SK-N-MC (cell line): ENCODE results near the gene TCTA.

ENCODE experiments used
- DNase-seq: peaks from one replicate; pipeline ENCODE4 v3.0.0-alpha.2; 2011; ENCODE audit warnings: low read depth, low spot score
- H3K27ac ChIP-seq: fragments of 200-600 bp; sonication (generic); 2 replicates; pipeline ENCODE4 v1.5.1; 2016; ENCODE audit warnings: mixed run types
- H3K36me3 ChIP-seq: fragments of 200-600 bp; sonication (generic); 2 replicates; pipeline ENCODE4 v1.6.1; 2017; ENCODE audit warnings: antibody characterized with exemption, low read length, mixed read lengths; ENCODE audit not compliant: insufficient read depth
- H3K4me3 ChIP-seq: fragments of 200-600 bp; sonication (generic); 2 replicates; pipeline ENCODE4 v1.5.1; 2016
- H3K9ac ChIP-seq: fragments of 200-600 bp; sonication (generic); 2 replicates; pipeline ENCODE4 v1.8.0; 2017; ENCODE audit warnings: mixed run types, mixed read lengths; ENCODE audit not compliant: insufficient read length
- H3K9me3 ChIP-seq: fragments of 200-600 bp; sonication (generic); 2 replicates; pipeline ENCODE4 v1.6.1; 2017; ENCODE audit warnings: low read depth, mild to moderate bottlenecking, antibody characterized with exemption, low read length, moderate library complexity, mixed read lengths
- EZH2 ChIP-seq: fragments of 200-600 bp; sonication (generic); IDR thresholded peaks from one replicate; pipeline ENCODE4 v1.6.1; 2017; ENCODE audit warnings: antibody characterized with exemption
- FOXP2 ChIP-seq: optimal IDR thresholded peaks from 2 replicates; pipeline ENCODE3; 2011; ENCODE audit warnings: mild to moderate bottlenecking, moderate library complexity; ENCODE audit not compliant: insufficient read depth; ENCODE audit errors: extremely low read length, control extremely low read depth
- POLR2AphosphoS5 ChIP-seq: IDR thresholded peaks from 2 replicates; pipeline ENCODE4 v1.6.1; 2012; ENCODE audit warnings: mild to moderate bottlenecking, low read depth, low read length, borderline replicate concordance

The TCTA gene

DNA sequence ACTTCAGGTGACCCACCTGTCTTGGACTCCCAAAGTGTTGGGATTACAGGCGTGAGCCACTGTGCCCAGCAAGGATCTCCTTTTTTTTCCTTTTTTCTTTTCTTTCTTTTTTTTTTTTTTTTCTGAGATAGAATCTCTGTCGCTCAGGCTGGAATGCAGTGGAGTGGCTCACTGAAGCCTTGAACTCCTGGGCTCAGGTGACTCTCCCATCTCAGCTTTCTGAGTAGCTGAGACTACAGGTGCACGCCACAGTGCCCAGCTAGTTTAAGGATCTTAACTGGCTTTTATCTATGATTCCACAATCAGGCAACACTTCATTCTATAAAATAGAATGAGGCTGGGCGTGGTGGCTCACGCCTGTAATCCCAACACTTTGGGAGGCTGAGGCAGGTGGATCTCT, 33.2 kb downstream of the TCTA start:
- Histone ChIP-seq H3K27ac (no peak overlapping the region), H3K36me3 (no peaks in the 10 kb centered on the region), H3K9ac (no peak overlapping the region), H3K4me3 (no peak overlapping the region), H3K9me3 (no peaks in the 10 kb centered on the region)
- DNase-seq: no peak
- TF ChIP-seq POLR2AphosphoS5 (no peak), EZH2 (no peak), FOXP2 (no peak)

DNA sequence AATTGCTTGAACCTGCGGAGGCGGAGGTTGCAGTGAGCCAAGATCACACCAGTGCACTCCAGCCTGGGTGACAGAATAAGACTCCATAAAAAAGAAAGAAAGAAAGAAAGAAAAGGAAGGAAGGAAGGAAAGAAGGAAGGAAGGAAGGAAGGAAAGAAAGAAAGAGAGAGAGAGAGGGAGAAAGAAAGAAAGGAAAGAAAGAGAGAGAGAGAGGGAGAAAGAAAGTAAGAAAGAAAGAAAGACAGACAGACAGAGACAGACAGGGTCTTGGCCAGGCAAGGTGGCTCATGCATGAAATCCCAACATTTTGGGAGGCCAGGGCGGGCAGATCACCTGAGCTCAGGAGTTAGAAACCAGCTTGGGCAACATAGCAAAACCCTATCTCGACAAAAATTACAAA, 41.4 kb downstream of the TCTA start:
- DNase-seq: no peak
- no peaks in the 10 kb centered on the region for H3K36me3 ChIP-seq
- H3K9me3 ChIP-seq: no peaks in the 10 kb centered on the region
- no peak overlapping the region for H3K27ac ChIP-seq
- H3K9ac ChIP-seq: no peak overlapping the region
- no peak for TF ChIP-seq EZH2
- no peak for TF ChIP-seq POLR2AphosphoS5
- no peak for TF ChIP-seq FOXP2
- H3K4me3 ChIP-seq: no peak overlapping the region

DNA sequence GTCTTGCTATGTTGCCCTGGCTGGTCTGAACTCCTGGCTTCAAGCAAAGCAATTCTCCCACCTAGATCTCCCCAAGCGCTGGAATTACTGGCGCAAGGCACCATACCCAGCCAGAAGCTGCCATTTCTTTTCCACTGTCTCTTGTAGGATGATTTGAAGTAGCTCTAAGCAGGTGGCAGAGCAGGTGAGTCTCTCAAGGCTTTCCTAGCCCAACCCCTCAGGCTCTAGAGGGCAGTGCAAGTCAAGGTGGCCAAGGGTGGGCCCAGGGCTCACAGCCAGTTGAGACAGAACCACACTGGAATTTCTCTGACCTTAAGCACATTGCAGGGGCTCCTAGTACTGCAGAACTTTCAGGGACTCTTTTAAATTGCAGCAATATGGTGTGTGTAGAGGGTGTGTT, 42.2 kb downstream of the TCTA start:
- H3K4me3 ChIP-seq: no peak overlapping the region
- H3K36me3 ChIP-seq: no peaks in the 10 kb centered on the region
- H3K9ac ChIP-seq: no peak overlapping the region
- H3K9me3 ChIP-seq: no peaks in the 10 kb centered on the region
- no peak for DNase-seq
- H3K27ac ChIP-seq: no peak overlapping the region
- TF ChIP-seq FOXP2 (no peak), POLR2AphosphoS5 (no peak), EZH2 (no peak)

DNA sequence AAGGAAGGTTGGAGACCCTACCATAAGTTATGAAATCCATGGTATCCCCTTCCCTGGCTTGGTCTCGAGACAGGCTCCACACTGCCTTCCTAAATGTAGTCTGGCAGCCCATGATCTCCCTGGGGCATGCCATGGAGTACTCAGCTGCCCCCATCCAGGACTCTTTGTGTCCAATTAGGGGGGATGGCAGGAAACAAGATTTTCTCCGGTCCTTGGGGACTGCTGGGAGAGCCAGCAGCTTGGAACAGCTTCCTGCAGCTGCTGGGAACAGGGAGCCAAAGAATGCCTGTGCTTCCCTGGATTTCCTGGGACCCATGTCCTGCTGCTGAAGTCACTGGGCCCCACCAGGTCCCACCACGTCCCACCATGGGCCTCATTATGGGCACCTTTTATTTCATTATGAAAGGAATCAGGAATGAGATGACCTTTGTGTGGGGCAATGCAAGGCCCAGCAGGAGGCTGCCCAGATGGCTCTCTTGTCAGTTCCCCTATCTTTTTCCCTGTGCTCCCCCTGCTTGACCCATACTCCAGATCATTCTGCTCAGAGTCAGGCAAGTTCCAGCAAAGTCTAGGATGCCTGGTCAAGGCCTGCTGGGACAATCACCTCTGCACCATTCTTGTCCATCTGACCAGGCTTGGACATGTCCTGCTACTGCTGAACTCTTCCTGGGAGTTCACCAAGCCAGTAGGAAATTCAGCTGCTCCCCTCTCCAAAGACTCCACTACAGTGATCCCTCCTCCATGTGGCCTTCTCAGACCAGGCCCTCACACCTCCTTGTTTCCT, 42.9 kb downstream of the TCTA start:
- TF ChIP-seq FOXP2 (no peak), EZH2 (no peak), POLR2AphosphoS5 (no peak)
- H3K27ac ChIP-seq: no peak overlapping the region
- H3K9ac ChIP-seq: no peak overlapping the region
- no peak for DNase-seq
- H3K4me3 ChIP-seq: no peak overlapping the region
- no peaks in the 10 kb centered on the region for H3K9me3 ChIP-seq
- H3K36me3 ChIP-seq: no peaks in the 10 kb centered on the region

DNA sequence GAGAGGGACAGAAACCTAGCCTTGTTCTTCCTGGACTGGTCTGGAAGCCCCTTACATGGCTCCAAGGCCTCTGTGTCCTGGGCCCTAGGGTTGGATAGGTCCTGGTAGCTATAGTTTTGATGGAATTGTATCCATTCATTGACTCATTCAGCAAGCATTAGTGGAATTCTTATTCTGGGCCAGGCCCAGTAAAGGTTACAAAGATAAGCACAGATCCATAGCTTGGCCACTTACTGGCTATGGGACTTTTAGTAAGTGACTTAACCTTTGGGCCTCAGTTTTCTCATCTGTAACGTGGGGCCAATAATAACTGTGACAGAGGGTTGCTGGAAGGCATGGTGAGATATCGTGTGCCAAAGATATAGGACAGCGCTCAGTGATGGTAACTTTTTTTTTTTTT, 44.2 kb downstream of the TCTA start:
- H3K27ac ChIP-seq: no peak overlapping the region
- no peak overlapping the region for H3K9ac ChIP-seq
- H3K9me3 ChIP-seq: no peaks in the 10 kb centered on the region
- TF ChIP-seq EZH2: no peak
- no peak for TF ChIP-seq FOXP2
- TF ChIP-seq POLR2AphosphoS5: no peak
- H3K36me3 ChIP-seq: no peaks in the 10 kb centered on the region
- no peak for DNase-seq
- H3K4me3 ChIP-seq: no peak overlapping the region

DNA sequence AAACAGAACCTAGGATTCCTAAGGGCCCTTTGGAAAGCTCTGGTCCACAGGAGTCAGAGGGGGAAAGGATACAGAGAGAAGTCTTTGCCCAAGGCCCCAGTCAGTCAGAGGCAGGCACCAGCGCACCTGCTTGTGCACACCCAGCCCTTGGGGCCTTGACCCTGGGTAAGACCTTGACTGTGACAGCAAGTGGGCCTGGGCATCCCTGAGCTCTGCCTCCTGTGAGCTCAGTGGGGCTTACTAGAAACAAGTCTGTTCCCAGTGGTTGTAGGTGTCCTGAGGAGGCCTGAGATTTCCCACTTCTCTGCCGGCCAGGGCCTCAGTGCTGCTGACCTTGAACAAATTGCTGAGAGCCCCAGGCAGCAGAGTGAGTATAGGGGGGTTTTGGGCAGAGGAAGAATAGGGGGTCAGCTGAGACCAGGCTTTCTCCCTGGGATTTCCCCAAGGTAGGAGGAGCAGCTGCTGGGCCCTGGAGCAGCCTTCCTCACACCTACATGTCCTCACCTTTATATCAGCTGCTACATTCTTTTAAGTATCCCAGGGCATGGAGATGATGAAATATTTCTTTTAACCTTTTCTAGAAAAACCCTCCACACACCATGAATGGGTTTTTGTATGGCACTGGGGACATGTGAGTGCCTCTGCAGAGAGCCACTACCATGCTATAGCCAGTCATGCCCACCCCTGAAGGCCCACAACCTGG, 48.1 kb downstream of the TCTA start:
- Histone ChIP-seq H3K27ac (no peak overlapping the region), H3K4me3 (no peak overlapping the region), H3K9me3 (no peaks in the 10 kb centered on the region), H3K9ac (no peak overlapping the region), H3K36me3 (no peaks in the 10 kb centered on the region)
- DNase-seq: no peak
- no peak for TF ChIP-seq EZH2
- TF ChIP-seq FOXP2: no peak
- no peak for TF ChIP-seq POLR2AphosphoS5

DNA sequence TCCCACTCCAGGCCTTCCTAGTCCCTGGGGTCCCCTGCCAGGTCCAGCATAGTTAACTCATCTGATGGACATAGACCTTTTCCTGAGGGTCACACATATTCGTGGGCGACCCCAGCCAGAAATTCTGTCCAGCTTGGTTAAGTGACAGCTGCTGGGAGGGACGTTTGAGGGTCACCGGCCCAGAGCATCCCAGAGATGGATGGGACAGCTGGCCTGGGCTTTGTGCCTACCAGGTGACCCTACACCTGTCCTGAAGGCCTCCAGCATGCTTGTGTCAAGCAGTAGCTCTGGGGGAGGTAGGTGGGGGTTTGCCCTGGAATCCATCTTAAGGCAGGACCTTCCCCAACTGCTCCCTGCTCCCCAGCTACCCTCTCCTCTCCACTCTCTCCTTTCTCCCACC, 48.7 kb downstream of the TCTA start:
- Histone ChIP-seq H3K36me3 (no peaks in the 10 kb centered on the region), H3K4me3 (no peak overlapping the region), H3K9ac (no peak overlapping the region), H3K27ac (no peak overlapping the region), H3K9me3 (no peaks in the 10 kb centered on the region)
- TF ChIP-seq EZH2 (no peak), POLR2AphosphoS5 (no peak), FOXP2 (no peak)
- DNase-seq: no peak

DNA sequence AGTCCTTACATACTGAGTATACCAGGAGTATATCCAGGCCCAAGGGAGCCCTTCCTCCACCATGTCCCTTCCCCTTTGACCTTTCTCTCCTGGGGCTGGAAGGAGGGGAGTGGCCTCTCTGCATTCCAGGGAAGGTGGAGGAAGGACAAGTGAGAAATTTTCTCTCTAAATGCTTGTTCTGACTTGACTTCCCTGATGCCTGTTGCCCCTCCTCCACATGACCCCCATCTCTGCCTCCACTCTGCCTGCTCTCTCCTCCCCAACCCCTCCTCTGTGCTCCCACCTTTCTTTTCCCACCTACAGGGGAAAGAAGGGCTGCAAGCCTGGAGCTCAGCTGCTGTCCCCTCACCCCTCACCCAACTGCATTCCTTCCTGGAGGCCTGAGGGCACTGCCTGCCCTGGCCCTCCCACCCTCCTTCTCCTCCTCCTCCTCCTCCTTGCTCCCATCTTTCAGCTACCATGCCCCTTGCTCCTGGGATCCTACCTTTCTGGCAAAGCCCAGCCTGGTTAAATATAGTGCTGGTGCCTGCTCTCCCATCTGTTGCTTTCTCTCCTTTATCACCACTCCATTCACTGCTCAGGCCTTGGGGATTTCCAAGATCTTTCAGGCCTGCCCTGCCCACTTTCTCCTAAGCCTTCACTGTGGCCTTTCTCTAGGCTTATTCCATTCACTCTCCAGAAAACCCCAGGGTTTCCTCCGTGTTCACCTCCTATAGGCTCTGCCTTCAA, 49.4 kb downstream of the TCTA start:
- DNase-seq: no peak
- TF ChIP-seq FOXP2 (no peak), POLR2AphosphoS5 (no peak), EZH2 (no peak)
- no peak overlapping the region for H3K27ac ChIP-seq
- H3K9ac ChIP-seq: no peak overlapping the region
- H3K9me3 ChIP-seq: no peaks in the 10 kb centered on the region
- H3K36me3 ChIP-seq: no peaks in the 10 kb centered on the region
- no peak overlapping the region for H3K4me3 ChIP-seq

DNA sequence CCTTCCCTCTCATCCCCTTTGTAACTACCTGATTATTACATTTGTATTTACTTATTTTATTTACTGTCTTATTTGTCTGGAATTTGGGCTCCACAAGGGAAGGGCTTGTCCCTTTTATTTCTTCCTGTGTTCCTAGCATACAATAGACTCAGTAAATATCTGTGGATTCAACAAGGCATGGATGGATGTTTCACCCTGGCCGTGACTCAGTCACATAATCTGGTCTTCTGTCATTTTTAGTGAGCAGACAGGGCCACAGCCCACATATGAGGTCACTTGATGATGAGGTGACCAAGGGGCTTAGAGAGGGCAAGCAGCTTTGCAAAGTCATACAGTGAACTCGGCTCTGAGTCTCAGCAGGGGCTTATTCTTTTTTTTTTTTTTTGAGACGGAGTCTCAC, 50.0 kb downstream of the TCTA start:
- no peak overlapping the region for H3K27ac ChIP-seq
- no peak overlapping the region for H3K4me3 ChIP-seq
- no peak for DNase-seq
- no peak for TF ChIP-seq EZH2
- no peak for TF ChIP-seq POLR2AphosphoS5
- TF ChIP-seq FOXP2: no peak
- H3K36me3 ChIP-seq: no peaks in the 10 kb centered on the region
- peak overlapping the region; percentile 20 for H3K9ac ChIP-seq
- no peaks in the 10 kb centered on the region for H3K9me3 ChIP-seq
